GM21717 (cell line): ENCODE results near the gene GLS2.
"Not testable (repeated sequence)": the region's sequence is repeated elsewhere in the genome, so short reads cannot be mapped to it uniquely, and the experiment has no call there.

Experiments used
- ATAC-seq: cut with Tn5 transposase; IDR thresholded peaks from one replicate; pipeline ENCODE4 v1.9.1; 2021; ENCODE audit warnings: mild to moderate bottlenecking, moderate library complexity; ENCODE audit not compliant: unreplicated experiment

GLS2 gene

DNA sequence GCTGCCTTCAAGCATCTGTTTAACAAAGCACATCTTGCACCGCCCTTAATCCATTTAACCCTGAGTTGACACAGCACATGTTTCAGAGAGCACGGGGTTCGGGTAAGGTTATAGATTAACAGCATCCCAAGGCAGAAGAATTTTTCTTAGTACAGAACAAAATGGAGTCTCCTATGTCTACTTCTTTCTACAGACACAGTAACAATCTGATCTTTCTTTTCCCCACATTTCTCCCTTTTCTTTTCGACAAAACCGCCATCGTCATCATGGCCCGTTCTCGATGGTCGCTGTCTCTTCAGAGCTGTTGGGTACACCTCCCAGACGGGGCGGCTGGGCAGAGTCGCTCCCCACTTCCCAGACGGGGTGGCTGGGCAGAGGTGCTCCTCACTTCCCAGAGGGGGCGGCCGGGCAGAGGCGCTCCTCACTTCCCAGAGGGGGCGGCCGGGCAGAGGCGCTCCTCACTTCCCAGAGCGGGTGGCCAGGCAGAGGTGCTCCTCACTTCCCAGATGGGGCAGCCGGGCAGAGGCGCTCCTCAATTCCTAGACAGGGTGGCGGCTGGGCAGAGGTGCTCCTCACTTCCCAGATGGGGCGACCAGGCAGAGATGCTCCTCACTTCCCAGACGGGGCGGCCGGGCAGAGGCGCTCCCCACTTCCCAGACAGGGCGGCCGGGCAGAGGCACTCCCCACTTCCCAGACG is 5.6 kb upstream of the GLS2 start:
- ATAC-seq: not testable (repeated sequence)

DNA sequence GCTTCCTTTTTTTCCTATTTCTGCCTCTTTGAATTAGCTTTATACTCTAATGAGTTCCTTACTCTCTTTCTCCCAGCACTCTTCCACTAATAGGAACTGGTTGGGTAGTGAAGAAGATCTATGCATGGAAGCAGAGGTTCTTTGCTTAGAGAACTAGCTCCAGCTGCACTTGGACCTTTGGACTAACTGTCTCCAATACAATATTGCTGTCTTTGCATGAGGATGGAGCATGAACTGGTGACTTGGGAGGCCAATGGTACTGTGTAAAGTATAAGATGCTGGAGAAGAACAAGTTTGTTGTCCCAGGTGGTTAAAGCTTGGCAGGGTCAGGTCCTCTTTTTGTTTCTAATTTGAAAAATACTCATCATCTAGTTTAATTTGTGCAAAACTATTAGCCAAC is 2.4 kb upstream of the GLS2 start:
- no peak for ATAC-seq

DNA sequence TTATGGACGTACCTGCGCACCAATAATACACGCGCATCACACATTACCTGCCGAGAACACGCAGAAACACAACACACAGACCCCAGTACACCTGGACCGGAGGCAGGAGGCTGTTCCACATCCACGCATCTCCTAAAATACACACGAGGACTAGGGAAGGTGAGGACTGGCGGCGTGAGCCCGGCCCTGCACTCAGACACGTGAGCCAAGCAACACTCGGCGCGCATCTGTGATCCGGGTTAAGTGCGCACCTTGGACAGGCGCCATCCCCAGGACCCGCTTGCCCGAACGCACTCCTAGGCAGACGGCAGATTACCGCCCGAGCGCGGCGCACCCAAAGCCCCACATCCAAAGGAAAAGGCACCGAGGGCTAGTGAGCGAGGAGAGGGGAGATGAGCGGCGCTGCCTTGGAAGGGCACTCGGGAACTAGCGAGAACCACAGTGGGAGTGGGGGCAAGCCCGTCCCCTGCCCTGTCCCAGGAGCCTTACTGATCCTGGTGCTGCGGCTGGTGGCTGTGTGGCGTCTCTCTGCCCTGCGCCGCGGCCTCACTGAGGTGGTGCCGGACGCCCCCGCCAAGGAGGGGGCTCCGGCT is 417 bp downstream of the GLS2 start:
- no peak for ATAC-seq

DNA sequence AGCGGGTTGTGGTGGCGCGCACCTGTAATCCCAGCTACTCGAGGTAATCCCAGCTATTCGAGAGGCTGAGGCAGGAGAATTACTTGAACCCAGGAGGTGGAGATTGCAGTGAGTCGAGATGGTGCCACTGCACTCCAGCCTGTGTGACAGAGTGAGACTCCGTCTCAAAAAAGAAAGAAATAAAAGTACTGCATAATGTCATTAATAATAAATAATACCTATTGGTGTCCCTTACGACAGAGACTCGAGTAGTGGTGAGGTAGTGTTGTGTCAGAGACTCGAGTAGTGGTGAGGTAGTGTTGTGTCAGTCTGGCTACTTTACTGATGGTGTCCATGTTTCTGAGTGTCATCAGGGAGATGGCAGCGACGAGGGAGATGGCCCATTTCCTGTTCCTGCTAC is 1.3 kb downstream of the GLS2 start:
- ATAC-seq: no peak

DNA sequence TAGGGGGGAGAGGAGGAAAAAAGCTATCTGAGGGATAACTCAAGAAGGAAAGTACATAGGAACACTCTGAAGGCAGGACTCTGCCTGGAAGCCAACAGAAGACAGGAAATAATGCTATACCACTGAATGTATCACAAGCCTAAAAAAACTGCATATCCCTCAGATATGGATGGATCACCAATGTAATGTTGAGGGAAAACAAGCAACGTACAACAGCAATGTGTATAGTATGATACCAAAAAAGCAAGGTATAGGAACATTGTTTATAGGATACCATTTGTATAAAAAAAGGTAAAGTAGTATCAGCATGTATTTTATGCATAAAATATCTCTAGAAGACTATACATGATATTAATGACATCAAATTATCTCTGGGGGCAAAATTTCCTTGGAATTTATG is 3.4 kb downstream of the GLS2 start:
- no peak for ATAC-seq

DNA sequence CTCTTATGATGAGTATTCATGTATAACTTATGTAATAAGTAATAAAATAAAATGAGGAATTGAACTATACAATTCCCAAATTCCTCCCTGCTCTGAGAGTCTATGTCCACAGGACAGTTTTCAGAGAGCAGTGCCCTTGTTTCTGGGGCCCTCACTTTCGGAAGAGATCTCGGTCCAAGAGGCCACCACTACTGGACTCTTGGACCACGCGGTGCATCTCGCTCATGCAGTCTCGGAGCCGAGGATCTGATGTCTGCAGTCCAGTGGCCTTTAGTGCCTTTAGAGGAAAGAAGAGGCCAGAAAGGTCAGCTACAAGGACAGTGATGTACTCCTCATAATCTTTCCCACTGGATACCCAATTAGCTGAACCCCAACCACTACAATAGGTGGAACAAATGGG is 8.3 kb downstream of the GLS2 start:
- no peak for ATAC-seq

DNA sequence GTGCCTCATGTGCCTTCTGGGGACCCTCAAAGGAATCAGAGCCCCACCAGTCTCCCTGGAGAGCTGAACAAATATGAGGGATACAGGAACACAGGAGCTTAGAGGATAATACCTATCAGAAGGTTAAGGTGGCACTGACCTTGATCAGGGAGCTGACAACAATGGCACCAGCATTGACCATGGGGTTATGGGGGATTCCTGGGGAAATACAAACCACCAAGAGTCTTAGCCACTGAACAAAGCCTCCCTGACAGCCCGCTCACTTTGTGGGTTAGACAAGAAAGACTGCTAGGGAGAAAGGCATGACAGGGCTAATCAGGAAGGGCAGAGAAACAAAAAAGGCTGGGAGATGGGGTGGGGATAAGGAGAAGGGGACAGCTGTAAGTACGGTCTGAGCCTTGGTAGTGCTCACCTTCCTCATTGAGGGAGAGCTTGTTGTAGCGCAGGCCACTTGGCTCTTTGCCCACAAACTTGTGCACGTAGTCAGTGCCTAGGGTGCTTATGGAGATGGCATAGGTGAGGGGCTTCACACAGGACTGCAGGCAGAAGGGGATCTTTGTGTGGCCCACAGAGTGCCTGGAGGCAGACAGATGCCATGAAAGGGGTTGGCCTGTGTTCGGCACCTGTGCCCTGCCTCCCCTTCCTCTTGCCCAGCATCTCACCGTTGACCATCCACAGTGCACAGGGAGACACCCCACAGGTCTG is 10.3 kb downstream of the GLS2 start:
- ATAC-seq: no peak

DNA sequence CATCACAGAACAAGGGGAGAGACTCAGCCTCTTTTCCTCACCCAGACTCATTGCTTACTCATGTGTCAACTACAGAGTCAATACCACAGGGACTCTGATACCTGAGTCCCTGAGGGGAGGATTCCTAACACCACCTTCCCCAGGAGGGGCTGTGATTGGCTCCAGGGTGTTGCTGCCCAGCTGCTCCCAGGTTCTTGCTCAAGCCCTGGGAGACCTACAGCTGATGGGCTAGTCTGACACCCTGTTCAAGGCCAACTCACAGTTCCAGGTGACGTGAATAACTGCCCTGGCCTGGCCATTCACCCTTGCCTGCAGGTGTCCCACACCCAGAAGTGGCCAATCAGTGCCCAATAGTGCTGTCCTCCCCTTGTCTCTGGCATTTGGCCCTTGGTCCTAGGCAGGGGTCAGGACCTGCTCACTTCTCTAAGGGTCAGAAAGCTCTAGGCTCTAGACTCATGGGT is 11.0 kb downstream of the GLS2 start:
- no peak for ATAC-seq

DNA sequence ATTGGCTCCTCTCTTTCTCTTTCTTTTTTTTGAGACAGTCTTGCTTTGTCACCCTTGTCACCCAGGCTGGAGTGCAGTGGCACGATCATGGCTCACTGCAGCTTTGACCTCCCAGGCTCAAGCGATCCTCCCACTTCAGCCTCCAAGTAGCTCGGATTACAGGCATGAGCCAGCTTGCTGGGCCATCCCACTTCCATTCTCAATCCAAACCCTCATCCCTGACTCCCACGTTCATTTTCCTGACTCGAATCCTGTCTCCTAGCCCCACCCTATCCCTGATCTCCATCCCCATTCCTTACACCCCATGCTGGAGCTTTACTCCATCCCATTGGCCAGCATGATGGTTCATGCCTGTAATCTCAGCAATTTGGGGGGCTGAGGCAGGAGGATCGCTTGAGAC is 11.8 kb downstream of the GLS2 start:
- ATAC-seq: no peak

DNA sequence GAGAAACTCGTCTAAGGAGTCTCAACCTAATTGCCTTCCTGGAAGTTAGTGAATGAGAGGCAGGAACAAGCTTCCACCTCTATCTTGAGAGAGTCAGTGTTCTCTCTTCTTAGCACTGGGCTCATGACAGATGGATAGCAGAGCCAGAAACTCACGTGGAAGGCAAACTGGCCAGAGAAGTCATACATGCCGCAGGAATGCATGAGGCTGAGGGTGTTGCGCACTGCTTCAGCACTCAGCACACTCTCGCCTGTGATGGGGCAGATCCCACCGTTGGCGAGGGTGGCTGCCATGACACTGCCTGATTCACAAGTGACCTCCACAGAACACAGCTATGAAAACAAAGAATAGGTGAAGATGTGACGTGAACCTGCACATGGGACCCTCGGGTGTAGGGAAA is 13.6 kb downstream of the GLS2 start:
- no peak for ATAC-seq

DNA sequence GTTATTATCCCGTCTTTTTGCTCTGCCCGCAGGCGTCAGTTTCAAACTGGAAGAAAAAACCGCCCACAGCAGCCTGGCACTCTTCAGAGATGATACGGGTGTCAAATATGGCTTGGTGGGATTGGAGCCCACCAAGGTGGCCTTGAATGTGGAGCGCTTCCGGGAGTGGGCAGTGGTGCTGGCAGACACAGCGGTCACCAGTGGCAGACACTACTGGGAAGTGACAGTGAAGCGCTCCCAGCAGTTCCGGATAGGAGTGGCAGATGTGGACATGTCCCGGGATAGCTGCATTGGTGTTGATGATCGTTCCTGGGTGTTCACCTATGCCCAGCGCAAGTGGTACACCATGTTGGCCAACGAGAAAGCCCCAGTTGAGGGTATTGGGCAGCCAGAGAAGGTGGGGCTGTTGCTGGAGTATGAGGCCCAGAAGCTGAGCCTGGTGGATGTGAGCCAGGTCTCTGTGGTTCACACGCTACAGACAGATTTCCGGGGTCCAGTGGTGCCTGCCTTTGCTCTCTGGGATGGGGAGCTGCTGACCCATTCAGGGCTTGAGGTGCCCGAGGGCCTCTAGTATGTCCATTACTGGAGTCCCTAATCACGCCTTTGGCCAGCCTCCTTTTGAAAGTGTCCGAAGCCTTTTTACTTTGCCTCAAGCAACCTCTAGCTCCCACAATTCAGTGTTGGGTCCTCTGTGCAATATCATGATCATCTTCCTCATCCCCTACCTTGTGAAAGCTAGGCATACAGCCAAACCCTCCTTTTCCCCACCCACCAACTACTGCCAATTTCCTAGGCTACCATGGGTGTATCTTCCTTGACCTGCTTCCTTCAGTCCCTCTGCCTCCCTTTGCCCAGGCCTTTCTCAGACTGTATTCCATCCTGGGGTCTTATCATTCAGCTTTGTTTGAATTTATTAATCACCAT is 18.7 kb downstream of the GLS2 start:
- ATAC-seq: no peak

DNA sequence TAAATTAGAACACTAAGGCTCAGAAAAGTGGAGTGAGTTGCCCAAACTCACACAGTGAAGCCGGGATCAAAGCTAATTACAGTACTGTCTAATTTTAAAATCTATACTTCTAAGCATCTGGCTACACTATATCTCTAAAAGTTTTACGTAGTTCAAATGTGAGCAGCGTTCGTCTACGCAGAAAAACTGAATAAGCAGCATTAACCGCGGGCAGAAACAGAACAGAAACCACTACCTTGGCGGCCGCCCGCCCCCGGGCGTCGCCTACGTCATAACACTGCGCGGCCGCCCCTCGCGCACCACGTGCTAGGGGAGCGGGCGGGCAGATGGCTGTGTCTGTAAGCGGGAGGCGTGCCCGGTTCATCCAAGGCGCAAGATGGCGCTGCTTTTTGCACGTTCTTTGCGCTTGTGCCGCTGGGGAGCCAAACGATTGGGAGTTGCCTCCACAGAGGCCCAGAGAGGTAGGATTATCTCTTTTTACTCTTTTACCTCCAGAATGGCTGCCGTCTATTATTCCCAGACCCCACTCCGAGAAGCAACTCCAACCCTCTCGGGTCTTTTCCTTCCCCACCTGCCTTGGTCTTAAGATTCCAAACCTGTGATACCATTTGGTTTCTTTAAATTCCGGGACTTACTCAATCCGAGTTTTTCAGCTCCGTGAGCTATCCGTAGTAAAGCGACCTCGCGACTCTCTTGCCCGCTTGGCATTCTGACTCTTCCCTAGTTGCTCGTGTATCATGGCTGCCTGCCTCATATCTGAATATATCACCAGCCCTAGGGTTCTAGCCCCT is 19.6 kb downstream of the GLS2 start, which contains the start of gene SPRYD4:
SPRYD4 (plus strand) TSS at position 363 of the 791 bp plus-strand sequence; CDS start at position 377, 14 bp downstream.
- peak; percentile 79 for ATAC-seq

DNA sequence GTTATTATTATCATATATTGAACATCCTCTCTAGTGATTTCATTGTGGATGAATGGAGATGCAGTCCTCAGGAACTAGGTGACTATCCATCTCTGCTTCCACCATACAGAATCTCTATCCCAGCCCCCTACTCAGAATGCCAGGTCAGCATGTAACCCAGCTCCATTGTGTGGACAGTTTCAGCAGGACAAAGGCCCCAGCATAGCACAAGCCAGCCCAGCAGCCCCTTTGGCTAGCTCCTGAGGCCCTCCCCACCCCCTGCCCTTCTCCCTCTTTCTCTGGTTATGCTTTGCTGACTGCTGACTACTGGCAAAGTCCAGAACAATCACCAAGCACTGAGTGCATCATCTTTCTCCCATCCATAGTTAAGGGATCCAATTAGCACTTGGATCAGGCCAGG is 25.4 kb downstream of the GLS2 start:
- no peak for ATAC-seq

DNA sequence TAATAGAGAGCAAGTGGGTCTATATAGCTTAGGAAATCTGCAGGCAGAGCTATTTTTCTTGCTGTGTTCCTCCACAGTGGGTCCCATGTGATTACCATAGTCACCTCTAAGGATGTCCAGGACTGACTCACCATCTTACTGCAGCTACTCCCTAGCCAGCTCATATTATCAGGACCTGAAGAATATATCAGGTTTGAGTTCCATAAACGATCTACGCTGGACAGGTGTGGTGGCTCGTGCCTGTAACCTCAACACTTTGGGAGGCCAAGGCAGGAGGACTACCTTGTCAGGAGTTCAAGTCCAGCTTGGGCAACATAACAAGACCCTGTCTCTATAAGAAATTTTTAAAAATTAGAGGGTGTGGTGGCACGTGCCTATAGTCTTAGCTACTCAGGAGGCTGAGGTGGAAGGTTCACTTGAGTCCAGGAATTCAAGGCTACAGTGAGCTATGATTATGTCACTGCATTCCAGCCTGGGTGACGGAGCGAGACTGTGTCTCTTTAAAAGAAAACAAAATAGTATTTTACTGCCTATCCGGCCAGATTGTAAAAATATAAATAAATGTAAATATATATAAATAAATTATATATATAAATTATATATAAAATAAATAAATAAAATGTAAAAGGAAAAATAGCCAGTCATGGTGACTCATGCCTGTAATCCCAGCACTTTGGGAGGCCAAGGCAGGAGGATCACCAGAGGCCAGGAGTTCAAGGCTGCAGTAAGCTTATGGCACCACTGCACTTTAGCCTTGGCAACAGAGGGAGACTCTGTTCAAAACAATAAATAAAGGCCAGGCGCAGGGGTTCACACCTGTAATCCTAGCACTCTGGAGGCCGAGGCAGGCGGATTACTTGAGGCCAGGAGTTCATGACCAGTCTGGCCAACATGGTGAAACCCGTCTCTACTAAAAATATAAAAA is 26.5 kb downstream of the GLS2 start:
- ATAC-seq: no peak

DNA sequence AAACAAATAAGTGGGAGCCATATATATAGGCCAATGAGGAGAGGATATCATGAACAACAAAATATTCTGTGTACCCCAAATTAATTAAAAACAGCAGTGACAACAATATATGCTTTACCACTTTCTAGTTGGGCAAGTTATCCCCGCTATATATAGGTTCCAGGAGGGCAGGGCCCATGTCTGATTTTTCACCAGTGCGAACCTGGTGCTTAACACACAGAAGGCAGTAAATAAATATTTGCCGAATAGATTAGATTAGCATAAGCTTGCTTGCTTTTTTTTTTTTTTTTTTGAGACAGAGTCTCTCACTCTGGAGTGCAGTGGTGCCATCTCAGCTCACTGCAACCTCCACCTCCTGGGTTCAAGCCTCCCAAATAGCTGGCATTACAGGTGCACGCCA is 30.1 kb downstream of the GLS2 start:
- no peak for ATAC-seq

DNA sequence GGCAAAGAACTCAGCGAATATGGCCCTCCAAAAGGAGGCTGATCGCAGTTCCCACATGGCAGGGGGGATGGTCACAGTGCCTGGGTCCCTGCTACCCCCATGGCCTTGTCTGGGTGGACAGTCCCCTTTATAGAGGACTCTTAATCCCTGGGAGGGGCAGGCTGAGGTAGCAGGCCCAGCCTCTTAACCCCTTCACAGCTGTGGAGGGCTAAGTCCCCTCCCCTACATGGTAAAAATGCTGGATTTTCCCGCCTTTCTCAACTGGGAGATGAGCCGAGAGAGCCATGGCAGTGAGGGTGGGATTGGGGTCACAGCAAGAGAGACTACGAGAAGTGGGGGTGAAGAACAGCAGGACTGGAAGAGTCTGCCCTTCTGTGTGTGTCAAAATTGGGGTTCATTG is 33.4 kb downstream of the GLS2 start, which contains the start of gene MIP:
MIP (minus strand) TSS at position 101 of the 400 bp plus-strand sequence; CDS start at position 57, 44 bp downstream.
- no peak for ATAC-seq

DNA sequence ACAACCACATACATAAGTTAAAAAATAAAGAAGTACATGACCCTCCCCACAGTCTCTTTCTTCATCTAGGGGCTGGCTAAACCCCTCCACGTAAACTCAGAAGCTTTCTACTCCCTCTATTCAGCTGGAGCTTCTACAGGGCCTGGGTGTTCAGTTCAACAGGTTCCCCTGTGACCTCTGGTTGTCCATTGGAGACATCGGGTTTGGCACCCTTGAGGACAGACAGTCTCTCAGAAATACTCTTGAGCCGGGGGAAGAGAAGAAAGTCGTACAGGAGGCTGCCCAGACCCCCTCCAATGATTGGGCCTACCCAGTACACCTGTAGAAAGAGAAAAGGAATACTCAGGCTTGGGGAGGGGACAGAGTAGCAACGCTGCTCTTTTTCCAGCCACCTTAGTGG is 36.8 kb downstream of the GLS2 start:
- ATAC-seq: no peak

DNA sequence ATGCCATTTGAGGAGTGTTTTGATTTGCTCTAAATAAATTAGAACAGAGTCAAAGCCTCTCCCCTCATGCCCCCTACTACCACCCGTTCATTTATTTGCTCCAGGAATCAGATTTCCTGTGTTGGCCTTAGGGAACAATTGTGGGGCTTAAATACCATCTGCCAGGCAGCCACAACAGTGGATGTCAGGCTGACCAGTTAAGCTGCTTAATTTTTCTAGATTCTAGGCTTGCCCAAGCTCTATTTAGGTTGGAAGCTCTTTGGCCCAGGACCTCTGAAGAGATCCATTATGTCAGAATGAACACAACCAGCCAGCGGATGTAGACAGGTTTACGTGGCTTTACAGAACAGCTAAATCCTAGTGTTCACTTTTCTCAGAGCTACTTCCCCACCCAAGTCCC is 37.7 kb downstream of the GLS2 start:
- ATAC-seq: no peak

DNA sequence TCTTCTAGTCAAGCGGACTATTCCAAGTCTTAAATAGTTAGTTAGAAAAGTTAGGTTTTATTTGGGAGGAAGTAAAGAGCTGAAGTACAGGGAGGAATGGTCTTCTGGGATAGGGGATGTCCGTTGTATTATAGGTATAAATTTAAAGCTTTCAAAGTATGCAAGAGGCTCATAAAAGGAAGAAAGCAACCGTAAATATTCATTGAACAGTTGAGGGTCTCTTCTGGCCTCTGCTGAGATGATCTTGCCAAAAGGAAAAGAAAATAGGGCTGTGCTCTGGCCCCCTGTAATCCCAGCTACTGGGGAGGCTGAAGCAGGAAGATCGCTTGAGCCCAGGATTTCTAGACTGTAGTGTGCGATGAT is 38.4 kb downstream of the GLS2 start:
- ATAC-seq: no peak
